HG03280 (cell line): ENCODE measurements around the gene MRPS12.
"Not testable (repeated sequence)": the region's sequence is repeated elsewhere in the genome, so short reads cannot be mapped to it uniquely, and the experiment has no call there.

ENCODE experiments used
- ATAC-seq: cut with Tn5 transposase; IDR thresholded peaks from one replicate; pipeline ENCODE4 v1.9.1; 2021; ENCODE audit warnings: mild to moderate bottlenecking, moderate library complexity; ENCODE audit not compliant: unreplicated experiment

MRPS12 gene

GRCh38 chr19:38930776-38931520 is at the start of gene MRPS12:
Gene MRPS12 (plus strand): TSS chr19:38930944. CDS start chr19:38931295, 351 bp downstream.
- peak; percentile 89 for ATAC-seq

GRCh38 chr19:38883286-38883685 is 47.5 kb upstream of the MRPS12 start:
- no peak for ATAC-seq

DNA sequence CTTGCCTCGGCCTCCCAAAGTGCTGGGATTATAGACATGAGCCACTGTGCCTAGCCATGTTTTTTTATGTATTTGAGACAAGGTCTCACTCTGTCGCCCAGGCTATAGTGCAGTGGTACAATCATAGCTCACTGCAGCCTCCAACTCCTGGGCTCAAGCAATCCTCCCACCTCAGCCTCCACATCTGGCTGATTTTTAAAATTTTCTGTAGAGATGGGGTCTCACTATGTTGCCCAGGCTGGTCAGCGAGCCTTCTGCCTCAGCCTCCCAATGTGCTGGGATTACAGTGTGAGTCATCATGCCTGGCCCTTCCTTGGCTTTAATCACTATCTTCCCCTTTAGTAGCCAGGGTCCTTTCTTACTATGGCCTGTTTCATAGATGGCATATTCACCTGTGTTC is 46.1 kb upstream of the MRPS12 start:
- ATAC-seq = not testable (repeated sequence)

GRCh38 chr19:38888876-38889275 is 41.9 kb upstream of the MRPS12 start:
- ATAC-seq = no peak

DNA sequence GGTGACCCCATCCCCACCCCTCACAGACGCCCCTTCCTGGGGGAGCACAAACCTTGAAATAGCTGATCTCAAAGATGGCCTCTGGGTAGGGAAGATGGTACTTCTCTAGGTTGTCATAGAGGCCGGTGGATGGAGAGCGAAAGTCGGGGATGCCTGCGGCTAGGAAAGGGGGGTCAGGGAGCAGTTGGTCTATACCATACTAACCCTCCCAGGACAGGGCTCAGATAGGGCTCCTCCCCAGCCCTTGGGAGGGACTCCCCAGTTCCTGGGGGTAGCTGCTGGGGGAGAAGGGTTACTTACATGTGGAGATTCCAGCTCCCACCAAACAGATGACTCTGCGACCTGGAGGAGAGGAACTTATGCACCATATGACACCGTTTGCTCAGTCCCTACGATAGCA is 40.9 kb upstream of the MRPS12 start:
- ATAC-seq = no peak

- ATAC-seq = no peak
Observed at GRCh38 chr19:38890686-38891085, 40.1 kb upstream of the MRPS12 start.

DNA sequence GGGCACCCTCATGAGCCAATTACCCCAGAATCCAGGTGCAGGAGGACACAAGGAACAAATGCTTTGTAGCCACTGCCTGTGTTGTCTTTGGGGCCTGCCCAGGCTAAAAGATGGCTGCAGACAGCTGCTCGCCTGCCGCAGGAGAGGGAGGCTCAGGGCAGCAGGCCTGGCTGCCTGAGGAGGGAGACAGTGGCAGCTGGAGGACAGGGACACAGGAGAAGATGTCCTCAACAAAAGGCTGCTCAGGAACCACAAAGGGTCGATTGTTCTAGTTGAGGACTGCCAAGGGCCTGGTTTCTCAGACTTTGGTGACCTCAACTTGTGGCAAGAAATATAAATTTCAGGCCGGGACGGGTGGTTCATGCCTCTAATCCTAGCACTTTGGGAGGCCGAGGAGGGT is 39.0 kb upstream of the MRPS12 start:
- ATAC-seq = no peak

GRCh38 chr19:38892841-38893240 is 37.9 kb upstream of the MRPS12 start:
- ATAC-seq = no peak

DNA sequence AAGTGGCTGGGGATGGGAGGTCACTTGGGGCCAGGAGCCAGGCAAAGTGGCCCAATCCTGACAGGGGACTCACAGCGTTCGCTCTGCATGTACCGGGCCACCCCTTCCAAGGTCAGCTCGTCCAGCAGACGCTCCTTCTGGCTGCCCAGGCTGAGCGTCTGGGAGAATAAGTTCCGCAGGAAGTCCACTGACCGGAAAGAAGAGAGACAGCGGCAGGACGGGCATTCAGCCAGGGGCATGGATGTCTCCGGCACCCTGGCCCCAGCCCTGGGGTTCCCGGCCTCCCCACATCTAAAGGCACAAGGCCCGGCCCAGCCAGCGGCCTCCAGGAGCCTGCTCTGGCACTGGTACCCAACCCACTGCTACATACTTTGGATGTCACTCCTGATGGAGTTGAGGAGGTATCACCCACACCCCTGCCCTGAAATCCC is 37.4 kb upstream of the MRPS12 start:
- ATAC-seq = no peak

- ATAC-seq = no peak
Observed at GRCh38 chr19:38894968-38895367, 35.8 kb upstream of the MRPS12 start.

DNA sequence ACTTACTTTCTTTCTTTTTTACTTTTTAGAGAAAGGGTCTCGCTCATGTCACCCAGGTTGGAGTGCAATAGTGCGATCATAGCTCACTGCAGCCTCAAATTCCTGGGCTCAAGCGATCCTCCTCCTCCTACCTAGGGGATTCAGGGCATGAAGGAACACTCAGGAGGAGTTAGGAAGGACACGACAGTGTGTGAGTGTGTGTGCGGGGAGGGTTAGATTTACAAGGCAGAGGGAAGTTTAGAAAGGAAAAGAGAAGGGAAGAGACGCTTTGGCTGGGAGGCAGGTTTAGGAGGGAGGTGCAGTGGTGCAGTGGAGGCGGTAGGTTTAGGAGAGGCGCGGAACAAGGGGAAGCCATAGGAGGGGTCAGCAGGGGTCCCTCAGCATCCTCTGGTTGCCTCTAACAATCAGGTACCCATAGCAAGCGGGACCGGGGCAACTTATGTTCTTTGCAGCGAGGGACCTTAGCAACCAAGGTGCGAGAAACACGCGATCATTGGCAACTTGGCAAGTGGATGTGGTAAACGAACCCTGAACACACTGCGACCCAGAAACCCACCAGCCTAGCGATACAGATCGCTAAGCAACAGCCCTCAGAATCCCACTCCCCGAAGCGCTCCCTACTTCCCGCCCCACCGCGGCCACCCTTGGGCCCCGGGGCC is 31.8 kb upstream of the MRPS12 start:
- ATAC-seq = no peak

DNA sequence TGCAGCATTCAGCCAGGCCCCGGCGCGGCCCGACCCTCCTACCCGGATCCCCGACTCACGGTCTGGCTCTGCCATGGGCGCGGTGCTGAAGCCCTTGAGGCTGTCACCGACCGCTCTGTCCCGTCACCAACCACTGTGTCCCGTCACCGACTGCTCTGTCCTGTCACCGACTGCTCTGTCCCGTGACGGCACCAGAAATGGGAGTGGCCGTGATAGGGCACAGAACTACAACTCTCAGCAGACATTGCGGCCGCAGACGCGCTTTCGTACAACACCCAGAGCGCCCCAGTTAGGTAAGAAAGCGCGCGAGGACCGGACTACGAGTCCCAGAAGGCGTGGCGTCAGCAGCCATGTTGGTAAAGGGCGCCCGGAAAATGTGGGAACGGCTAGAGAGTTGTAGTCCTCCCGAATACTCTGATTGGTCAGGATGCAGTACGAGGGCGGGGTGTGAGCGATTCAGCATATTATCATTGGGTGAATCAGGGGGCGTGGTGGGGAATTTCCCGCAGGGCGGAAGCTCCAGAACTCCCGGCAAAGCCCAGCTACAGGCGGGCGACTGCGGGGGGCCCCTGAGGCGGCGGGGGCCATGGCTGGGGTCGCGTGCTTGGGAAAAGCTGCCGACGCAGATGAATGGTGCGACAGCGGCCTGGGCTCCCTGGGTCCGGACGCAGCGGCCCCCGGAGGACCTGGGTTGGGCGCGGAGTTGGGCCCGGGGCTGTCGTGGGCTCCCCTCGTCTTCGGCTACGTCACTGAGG is 31.1 kb upstream of the MRPS12 start, which contains the start of the genes NFKBIB and SIRT2:
Gene NFKBIB, plus strand, starts transcription at position 523 of the 755 bp plus-strand sequence. Its CDS starts 64 bp downstream, at position 587.
Gene SIRT2, minus strand, starts transcription at position 172 of the 755 bp plus-strand sequence. Its CDS starts 97 bp downstream, at position 75.
- peak; percentile 90 for ATAC-seq

DNA sequence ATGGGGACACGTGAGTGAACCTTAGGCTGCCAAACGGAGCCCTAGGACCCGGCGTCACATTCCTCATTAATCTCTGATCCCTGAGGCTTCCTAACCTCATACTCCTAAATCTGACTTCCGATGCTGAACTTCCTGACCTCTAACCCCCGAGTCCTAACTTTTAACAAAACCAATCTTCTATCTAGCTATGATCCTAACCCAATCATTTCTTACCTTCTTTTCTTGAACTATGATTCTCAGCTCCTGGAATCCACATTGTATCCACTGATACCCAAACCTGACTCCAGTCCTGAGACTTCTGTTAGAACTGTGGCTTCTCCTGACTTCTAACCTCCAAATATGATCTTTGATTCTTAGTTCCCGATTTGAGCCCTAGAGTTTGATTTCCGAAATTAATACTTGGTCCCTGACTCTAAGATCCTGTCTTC is 30.5 kb upstream of the MRPS12 start:
- ATAC-seq = no peak

DNA sequence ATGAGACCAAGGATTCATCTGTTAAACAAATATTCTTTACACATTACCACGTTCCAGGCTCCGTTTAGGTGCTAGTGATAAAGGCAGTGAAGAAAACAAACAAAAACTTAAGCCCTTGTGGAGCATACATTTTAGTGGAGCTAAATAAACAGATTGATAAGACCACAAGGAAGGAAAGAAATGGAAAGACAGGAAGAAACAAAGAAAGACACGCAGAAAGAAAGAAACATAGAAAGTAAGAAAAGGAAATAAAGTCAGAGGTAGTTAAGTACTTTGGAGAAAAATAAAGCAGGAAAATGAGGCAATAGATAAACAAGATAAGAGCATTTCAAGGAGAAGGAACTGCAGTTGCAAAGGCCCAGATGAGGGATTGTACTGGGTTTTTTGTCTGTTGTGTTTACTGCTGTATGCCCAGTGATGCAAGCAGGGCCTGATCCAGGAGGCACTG is 30.0 kb upstream of the MRPS12 start:
- no peak for ATAC-seq

- ATAC-seq = no peak
Observed at GRCh38 chr19:38901683-38902082, 29.1 kb upstream of the MRPS12 start.

DNA sequence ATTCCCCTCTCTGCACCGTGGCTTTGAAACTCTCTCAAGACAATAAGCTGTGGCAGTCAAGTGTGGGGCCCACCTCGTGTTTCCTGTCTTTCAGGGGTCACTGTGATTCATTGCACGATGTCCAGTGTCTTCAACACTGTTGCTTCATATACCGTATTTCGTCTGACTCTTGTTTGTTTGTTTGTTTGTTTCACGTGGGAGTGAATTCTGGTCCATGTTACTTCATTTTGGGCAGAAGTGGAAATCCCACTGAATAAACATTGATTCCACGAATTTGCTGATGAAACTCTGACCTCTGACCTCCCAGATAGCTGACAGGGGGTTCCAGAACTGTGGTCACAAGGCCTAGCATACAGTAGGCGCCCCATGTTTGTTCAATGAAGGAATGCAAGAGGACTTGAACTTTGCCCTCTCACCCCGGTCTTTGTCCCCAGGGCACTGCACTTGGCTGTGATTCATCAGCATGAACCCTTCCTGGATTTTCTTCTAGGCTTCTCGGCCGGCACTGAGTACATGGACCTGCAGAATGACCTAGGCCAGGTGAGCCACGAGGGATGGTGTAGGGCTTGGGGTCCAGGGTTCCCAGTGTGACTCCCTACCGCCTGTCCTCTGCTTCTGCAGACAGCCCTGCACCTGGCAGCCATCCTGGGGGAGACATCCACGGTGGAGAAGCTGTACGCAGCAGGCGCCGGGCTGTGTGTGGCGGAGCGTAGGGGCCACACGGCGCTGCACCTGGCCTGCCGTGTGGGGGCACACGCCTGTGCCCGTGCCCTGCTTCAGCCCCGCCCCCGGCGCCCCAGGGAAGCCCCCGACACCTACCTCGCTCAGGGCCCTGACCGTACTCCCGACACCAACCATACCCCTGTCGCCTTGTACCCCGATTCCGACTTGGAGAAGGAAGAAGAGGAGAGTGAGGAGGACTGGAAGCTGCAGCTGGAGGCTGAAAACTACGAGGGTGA is 25.9 kb upstream of the MRPS12 start:
- ATAC-seq = no peak

DNA sequence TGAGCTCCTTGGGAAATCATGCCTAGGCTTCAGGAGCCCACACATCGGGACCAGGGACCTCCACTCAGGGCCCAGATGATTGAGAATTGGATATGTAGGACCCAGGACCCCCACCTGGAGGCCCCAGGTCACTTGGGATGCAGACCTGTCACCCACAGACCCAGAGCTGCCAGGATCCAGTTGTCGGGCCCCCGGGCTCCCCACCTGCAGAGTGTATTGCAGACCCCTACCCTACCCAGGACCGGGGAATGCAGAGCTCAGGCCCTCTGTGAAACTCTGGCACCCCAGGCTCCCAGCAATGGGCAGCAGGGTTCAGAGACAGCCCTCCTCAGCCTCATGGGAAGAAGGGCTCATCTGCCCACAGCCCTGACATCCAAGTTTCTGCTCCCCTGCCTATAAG is 25.1 kb upstream of the MRPS12 start:
- ATAC-seq = no peak

DNA sequence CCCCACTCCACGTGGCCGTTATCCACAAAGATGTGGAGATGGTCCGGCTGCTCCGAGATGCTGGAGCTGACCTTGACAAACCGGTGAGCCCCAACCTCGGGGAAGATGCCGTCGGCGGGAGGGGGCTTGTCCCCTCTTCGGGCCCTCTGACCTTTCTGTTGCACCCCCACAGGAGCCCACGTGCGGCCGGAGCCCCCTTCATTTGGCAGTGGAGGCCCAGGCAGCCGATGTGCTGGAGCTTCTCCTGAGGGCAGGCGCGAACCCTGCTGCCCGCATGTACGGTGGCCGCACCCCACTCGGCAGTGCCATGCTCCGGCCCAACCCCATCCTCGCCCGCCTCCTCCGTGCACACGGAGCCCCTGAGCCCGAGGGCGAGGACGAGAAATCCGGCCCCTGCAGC is 23.5 kb upstream of the MRPS12 start:
- no peak for ATAC-seq

DNA sequence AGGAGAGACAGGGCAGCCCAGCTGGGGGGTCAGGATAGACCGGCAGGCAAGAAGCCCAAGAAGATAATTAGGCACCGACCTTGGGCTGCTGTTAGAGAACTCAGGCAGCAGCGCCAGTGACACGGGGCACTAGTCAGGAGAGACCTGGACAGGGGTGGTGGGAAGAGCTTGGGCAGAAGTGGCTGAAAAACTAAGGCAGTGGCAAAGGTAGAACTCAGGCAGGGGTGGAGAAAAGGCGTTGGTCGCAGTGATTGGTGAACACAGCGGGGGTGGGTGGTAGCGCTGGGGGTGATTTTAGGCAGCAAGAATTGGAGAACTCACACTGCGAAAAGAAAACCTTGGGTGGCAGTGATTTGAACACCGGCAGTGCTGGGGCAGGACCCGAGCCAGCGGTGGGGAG is 23.1 kb upstream of the MRPS12 start:
- ATAC-seq = no peak

DNA sequence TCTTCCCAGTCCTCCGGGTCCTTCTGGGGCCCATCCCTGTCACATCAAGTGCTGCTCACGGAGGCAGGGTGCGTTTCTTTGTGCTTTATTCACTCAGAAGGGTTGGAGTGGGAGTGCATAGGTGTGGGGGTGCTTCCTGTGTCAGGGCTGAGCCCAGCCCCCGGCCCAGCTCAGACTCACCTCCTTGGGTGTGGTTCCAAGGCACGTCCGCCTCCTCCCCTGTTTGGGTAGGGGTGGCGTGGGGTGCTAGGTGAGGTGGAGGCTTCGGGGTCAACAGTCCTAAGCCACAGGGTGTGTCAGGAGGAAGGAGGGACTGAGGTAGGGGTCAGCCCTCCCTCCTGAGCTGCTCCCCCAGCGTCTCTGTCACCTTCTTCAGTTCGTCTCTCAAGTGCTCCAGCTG is 21.8 kb upstream of the MRPS12 start:
- no peak for ATAC-seq
